HG02973 (cell line): ENCODE data around the gene EFCAB6.

ENCODE experiments used
- ATAC-seq: cut with Tn5 transposase; IDR thresholded peaks from one replicate; pipeline ENCODE4 v1.9.1; 2021; ENCODE audit warnings: moderate library complexity; ENCODE audit not compliant: unreplicated experiment

The EFCAB6 gene

DNA sequence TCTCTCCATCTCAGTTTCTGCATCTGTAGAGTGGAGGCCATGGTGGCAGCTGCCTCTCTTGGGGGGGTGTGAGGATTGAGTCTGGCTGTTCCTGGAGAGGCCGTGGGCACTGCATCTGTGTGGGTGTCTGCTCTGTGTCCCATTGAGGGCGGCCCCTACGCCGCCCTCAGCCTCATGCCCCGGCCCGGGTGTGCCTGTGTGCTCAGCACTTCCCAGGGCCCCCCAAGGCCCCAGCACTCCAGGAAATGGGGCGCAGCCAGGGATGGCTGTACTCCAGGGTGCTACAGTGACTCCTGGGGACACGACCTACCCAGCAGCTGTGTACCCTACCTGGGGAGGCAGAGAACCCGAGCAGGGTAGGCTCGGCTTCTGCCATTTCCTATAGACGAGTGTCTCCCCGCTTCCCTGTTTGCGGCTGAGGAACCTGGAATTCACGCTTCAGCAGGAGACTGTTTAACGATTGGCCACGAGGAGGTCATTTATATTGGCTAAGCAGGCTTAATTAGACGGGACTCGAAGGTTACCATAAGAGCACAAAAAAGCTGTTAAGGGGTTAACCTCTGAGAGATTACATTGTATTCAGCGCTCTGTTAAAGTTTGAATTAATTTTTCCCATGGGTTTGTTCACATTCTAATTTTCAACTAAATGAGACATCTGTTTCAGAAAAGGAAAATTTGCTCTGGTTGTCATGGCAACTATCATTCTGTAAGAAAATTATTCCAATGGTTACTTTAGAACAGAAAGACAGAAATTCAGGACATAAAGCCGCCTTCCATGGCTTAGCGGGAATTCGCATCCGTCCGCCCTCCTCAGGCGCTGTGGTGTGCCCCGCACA lies 323.9 kb downstream of the EFCAB6 start:
- ATAC-seq, result no peak

DNA sequence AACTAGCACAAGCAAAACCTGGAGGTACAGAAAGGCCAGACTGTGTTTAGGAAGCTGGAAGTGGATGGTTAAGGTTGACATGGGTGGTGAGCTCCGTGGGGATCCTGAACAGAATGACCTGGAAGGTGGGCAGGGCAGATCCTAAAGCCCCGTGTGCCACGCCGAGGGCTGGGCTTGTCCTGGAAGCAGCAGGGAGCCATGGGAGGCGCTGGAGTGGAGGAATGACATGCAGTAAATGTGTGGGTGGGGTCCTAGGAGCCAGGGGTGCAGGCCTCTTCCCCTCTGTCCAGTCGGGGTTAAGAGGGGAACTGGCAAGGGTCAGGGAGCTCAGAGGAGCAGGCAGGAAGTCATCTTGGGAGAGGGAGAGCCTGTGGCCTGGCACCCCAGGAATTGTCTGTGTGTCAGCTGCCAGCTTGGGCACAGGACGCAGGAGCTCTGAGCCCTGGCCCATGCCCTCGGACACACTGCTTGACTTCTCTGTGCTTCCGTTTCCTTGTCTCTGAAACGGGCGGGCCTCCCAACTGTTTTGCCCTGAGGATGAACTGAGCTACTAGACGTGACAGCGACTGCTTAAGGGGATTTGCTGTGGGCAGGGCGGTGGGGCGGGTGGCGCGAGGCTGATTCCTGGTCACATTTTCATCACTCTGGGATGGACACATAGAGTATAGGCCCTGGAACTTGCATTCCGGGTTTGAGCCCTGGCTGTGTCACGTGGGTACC lies 324.6 kb downstream of the EFCAB6 start:
- no peak for ATAC-seq

DNA sequence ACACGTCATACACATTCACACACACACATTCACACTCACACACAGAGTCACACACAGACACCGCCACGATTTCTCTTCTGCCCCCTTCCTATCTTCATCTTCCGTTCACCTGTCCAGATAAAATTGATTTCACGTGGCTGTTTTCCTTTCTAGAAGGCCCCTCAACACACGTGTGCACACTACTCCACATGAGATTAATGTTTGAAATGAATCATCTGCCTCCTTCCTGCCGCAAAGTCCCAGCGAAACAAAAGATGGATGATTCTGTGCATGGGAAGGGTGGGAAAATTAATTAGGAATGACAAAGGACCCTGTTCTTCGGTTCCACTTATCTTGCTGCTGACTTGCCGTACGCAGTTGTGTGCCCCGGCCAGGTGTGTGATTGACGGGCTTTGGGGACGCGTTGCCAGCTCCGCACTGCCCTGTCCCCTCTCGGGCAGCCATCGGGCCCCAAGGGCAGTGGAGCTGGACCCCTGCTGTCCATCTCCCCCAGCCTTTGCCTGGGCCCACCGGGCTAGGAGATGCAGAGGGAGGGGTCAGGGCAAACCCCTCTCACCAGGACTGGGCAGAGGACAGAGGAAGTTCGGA lies 326.5 kb downstream of the EFCAB6 start:
- ATAC-seq, result no peak

DNA sequence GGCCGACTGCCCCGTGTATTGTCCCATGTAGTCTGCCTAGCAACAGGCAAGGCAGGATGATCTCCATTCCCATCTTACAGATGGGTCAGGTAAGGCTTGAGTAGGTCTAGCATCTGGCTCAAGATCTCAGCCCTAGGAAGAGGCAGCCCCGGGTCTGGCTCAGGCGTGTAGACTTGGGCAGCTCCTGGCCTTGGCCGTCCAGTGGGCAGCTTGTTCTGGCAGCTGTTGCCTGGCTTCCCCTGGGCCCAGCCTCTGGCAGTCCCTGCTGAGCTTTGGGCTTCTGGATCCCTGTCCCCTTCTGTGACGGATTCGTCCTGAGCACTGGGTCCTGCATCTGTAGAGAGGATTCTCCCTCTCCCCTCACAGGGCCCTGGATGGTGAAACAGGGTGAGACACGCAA lies 327.9 kb downstream of the EFCAB6 start:
- no peak for ATAC-seq

DNA sequence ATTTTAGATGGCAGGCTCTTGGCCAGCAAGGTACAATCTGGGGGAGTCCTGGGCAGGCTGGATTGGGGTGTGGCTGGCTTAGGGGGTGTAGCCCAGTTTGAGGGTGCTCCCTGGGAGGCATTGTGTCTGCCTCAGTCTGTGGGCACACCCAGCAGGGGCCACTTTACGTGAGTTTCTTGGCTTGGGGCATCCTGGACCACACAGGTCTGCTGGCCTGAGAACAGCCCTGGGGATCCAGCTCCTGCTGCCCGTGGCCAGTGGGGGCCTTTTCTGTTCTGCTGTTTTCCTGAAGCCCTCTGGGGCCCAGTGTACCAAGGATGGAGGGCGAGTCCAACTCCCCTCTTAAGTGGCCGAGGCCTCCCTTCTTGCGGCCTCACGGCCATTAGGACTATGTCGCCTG lies 328.4 kb downstream of the EFCAB6 start:
- no peak for ATAC-seq

DNA sequence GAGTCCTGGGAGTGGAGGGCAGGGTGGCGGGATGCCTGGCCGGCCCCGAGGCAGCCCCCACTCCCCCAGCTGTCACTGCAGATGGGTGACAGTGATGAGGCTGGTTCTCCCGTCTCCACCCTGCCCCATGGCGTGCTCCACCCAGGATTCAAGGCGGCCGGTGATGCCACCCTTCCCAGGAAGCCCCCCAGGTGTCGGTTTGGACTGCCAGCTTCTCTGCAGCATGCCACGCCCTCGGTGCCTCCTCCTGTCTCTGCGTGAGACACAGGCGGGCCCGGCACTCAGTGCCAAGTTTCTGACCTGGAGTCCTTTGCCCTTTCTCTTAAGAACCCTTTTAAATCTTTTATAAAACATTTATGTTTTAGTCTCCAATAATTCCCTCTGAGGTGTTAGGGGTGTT lies 328.8 kb downstream of the EFCAB6 start:
- ATAC-seq, result no peak

DNA sequence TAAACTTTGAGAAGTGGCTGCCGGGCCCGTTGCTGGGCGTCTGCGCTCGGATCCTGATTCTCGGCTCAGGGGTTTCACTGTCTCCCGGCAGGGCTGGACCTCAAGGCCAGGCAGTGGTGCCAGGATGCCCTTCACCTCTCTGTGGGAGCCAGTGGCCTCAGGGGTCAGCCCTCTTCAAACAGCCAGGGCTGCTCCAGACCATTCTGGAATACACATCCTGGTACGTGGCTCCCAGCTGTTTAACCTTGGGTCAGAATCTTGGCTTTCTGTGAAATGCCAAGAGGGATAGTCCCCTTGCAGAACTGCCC lies 329.8 kb downstream of the EFCAB6 start:
- ATAC-seq, result no peak

DNA sequence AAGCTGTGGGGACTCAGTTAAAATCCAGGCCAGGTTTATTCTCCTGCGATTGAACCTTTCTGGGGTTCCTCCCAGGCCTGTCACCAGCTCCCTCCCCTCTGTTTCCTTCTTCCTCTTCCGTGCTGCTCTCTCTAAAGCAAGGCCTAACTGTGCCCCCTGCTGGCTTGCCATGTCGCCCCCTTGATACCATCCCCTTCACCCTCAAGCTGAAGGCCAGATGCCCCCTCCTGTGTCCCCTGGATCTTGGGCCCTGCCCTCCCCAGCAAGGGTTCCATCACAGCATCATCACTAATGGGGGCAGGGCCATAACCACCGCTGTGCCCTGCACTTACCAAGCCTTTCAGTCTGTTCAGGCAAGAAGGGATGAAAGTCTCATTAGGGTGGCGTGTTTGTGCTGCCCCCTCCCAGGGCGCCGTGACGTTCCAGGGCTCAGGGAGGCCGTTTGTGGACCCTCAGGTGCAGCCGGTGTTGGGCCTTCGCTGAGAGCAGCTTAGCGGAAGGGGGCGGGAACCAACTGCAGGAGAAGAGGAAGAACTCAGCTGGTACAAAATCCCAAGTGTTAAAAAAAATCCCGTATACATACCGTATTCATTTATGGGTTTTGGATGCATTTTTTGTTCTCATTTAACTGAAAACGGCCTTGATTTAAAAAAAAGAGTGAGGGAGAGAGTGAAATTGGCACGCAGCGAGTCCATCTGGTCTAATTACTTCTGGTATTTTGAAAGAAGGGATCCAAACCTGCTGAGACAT lies 330.4 kb downstream of the EFCAB6 start:
- ATAC-seq, result no peak

DNA sequence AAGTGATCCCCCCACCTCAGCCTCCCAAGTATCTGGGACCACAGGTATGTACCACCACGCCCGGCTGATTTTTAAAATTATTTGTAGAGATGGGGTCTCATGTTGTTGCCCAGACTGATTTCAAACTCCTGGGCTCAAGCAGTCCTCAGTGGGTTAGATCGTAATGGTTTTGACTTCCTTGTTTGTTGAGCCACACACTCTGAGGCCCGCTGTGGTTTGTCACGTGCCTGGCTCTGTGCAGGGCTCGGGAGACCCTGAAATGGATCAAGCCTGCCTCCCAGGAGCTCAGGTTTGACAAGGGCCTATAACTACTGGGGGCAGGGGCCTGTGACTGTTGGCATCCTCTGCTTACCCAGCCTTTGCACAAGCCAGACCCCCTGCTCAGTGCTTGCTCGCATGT lies 332.1 kb downstream of the EFCAB6 start:
- ATAC-seq, result no peak

DNA sequence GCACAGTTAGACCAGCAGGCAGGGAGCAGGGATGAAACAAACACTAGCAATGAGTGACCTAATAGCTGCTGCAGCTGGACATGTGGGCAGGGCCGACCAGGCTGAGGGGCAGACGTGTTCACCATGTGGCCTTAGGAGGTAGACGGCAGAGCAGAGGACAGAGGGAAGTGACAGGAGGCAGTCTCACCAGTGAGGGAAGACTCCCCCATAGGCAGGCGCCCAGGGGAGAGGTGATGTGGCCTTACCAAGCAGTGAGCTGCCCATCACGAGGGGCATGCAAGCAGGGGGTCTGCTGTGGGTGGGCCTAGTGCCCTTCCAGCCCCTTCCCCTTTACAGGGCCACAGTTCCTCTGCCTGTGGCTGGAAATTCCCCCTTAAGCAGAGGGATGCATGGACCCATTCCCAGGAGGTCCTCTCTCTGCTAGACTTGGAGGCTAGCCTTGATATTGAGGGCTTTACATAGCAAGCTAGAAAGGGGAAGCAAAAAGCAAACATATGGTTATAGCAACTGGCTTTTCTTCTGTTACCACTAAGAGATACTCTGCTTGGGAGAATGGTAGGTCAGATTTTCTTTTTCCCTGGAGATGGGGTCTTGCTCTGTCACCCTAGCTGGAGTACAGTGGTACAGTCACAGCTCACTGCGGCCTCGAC lies 332.7 kb downstream of the EFCAB6 start:
- ATAC-seq, result no peak
